Cardiac muscle cell (in vitro differentiated cells and primary cell): ENCODE results near the gene CYP17A1. TPM values are rescaled to one million over a fixed set of nuclear protein-coding genes. Genes with fewer than 3 reads are reported as not detected.

ENCODE experiments used
- DNase-seq, 2 donors: peaks; one replicate each; pipeline versions ENCODE4 v3.0.0 to v3.0.0-alpha.2; 2010 to 2017; ENCODE audit warnings: low read depth in 1 of 2, low spot score in 1 of 2
- H3K27ac ChIP-seq: fragments of 200-600 bp; sonication (generic); 2 replicates; pipeline ENCODE4 v1.5.1; 2016
- H3K27me3 ChIP-seq: fragments of 200-600 bp; sonication (generic); 2 replicates; pipeline ENCODE4 v1.6.0; 2016; ENCODE audit warnings: control low read depth
- H3K36me3 ChIP-seq: fragments of 200-600 bp; sonication (generic); 2 replicates; pipeline ENCODE4 v1.5.1; 2016; ENCODE audit warnings: control low read depth
- H3K4me1 ChIP-seq: fragments of 200-600 bp; sonication (generic); 2 replicates; pipeline ENCODE4 v1.8.1; 2017; ENCODE audit warnings: low read depth, mild to moderate bottlenecking, mixed run types
- H3K4me3 ChIP-seq: fragments of 200-600 bp; sonication (generic); 2 replicates; pipeline ENCODE4 v1.5.1; 2016; ENCODE audit warnings: mild to moderate bottlenecking
- H3K9me3 ChIP-seq: fragments of 200-600 bp; sonication (generic); 2 replicates; pipeline ENCODE4 v1.5.1; 2017; ENCODE audit warnings: low read depth, mild to moderate bottlenecking, control low read depth
- CTCF ChIP-seq: IDR thresholded peaks from 2 replicates; pipeline ENCODE4 v1.5.1; 2012; ENCODE audit warnings: low read depth, mild to moderate bottlenecking, low read length
- polyA plus RNA-seq: library from polyadenylated mRNA; unstranded; fragments of >200 nt; fragmentation: Nextera tagmentation; extraction: Ambion mirVana; gene quantifications from 2 replicates; pipeline ENCODE4 v1.2.1, GENCODE V29; 2016
- total RNA-seq: library from RNA; depleted of rRNA; stranded (reverse); fragments of >200 nt; gene quantifications from 2 replicates; pipeline ENCODE4 v1.2.3, GENCODE V29; 2016

CYP17A1 gene
- not detected in 2 replicates for total RNA-seq
- polyA plus RNA-seq = not detected in 2 replicates

GRCh38 chr10:102837230-102837721 lies at the start of gene CYP17A1:
Gene CYP17A1 (minus strand): TSS chr10:102837413. CDS start chr10:102837361, 52 bp downstream.
- no peaks in the 10 kb centered on the region for H3K36me3 ChIP-seq
- no peaks in the 10 kb centered on the region for H3K9me3 ChIP-seq
- no peak for TF ChIP-seq CTCF
- peak in 1 of 2 donors; percentile 65 for DNase-seq
- no peak within 1 kb of the TSS for H3K4me3 ChIP-seq
- H3K27me3 ChIP-seq = no peaks in the 10 kb centered on the region
- no peak within 1 kb of the TSS for H3K27ac ChIP-seq
- no peaks in the 10 kb centered on the region for H3K4me1 ChIP-seq

GRCh38 chr10:102880256-102880655 lies 43.0 kb upstream of the CYP17A1 start:
- no peak overlapping the region for H3K27ac ChIP-seq
- no peak for TF ChIP-seq CTCF
- H3K36me3 ChIP-seq = peaks cover 6% of the 10 kb centered on the region
- DNase-seq = no peak
- H3K9me3 ChIP-seq = no peaks in the 10 kb centered on the region
- no peak overlapping the region for H3K4me3 ChIP-seq
- no peaks in the 10 kb centered on the region for H3K27me3 ChIP-seq
- no peaks in the 10 kb centered on the region for H3K4me1 ChIP-seq

- no peaks in the 10 kb centered on the region for H3K4me1 ChIP-seq
- H3K27ac ChIP-seq = no peak overlapping the region
- no peaks in the 10 kb centered on the region for H3K9me3 ChIP-seq
- no peak for DNase-seq
- no peak overlapping the region for H3K4me3 ChIP-seq
- no peaks in the 10 kb centered on the region for H3K27me3 ChIP-seq
- peaks cover 6% of the 10 kb centered on the region for H3K36me3 ChIP-seq
- no peak for TF ChIP-seq CTCF
Measured at GRCh38 chr10:102878629-102879028, 41.4 kb upstream of the CYP17A1 start.

DNA sequence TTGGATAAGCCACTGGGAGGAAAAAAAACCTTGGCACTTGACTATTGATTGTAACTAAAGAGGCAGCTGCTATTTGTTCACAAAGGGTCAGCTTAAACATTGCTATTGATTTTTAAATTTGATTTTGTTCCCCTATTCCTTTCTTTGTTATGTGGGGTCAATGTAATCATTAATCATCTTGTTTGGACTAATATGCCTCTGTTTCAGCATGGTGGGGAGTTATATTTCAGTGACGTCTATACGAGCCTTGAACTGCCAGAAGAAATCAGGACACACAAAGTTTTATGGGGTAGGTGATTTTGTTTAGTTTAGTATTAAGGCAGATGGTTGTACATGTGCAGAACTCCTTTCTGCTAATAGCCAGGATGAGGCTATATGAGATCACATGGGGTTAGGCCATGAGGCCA lies 39.5 kb upstream of the CYP17A1 start:
- no peak overlapping the region for H3K27ac ChIP-seq
- no peak overlapping the region for H3K4me3 ChIP-seq
- H3K27me3 ChIP-seq = no peaks in the 10 kb centered on the region
- H3K9me3 ChIP-seq = no peaks in the 10 kb centered on the region
- DNase-seq = no peak
- H3K36me3 ChIP-seq = peaks cover 6% of the 10 kb centered on the region
- no peak for TF ChIP-seq CTCF
- H3K4me1 ChIP-seq = no peaks in the 10 kb centered on the region

GRCh38 chr10:102872163-102872562 lies 35.0 kb upstream of the CYP17A1 start:
- Histone ChIP-seq H3K9me3 (no peaks in the 10 kb centered on the region), H3K36me3 (no peaks in the 10 kb centered on the region), H3K27ac (no peak overlapping the region), H3K4me1 (no peaks in the 10 kb centered on the region), H3K4me3 (no peak overlapping the region), H3K27me3 (no peaks in the 10 kb centered on the region)
- no peak for DNase-seq
- no peak for TF ChIP-seq CTCF

DNA sequence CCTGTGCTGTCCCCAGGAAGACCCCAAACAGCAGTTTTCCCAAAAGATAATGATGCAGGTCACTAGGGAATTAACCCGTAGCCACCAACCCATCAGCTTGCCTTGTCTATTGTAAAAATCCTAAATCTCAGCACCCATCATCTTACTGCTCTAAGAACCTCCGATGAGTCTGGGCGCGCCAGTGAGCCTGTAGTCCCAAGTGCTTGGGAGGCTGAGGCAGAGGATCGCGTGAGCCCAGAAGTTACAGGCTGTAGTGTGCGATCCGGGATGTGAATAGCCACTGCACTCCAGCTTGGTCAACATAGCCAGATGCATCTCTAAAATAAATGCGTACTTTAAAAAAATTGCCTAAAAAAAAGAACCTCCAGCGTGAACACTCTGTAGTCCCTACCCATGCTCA lies 33.0 kb upstream of the CYP17A1 start:
- peak overlapping the region; percentile 36 for H3K4me3 ChIP-seq
- H3K36me3 ChIP-seq = no peaks in the 10 kb centered on the region
- DNase-seq = no peak
- no peaks in the 10 kb centered on the region for H3K27me3 ChIP-seq
- no peak for TF ChIP-seq CTCF
- H3K4me1 ChIP-seq = no peaks in the 10 kb centered on the region
- H3K27ac ChIP-seq = no peak overlapping the region
- H3K9me3 ChIP-seq = no peaks in the 10 kb centered on the region
